Tibial nerve (tissue), 4 donors: ENCODE data around the gene ASTN2.

ENCODE experiments used
- CTCF ChIP-seq, 5 experiments: fragments of 200-600 bp in 3 of 5; fragments of 450-650 bp in 2 of 5; sonication (generic) in 3 of 5; IDR thresholded peaks; one replicate each; pipeline ENCODE4 v1.5.1; 2016 to 2019; ENCODE audit warnings: antibody characterized with exemption in 5 of 5, mild to moderate bottlenecking in 3 of 5, moderate library complexity in 2 of 5
- EP300 ChIP-seq, 2 donors: sonication (generic); formaldehyde crosslinking; IDR thresholded peaks; one replicate each; pipeline ENCODE4 v1.6.1; 2017; ENCODE audit warnings: antibody characterized with exemption in 2 of 2, mild to moderate bottlenecking in 1 of 2
- POLR2A ChIP-seq, 2 donors: fragments of 450-650 bp; IDR thresholded peaks; one replicate each; pipeline ENCODE4 v1.6.1; 2017; ENCODE audit warnings: antibody characterized with exemption in 2 of 2, mild to moderate bottlenecking in 2 of 2, moderate library complexity in 2 of 2

- no peak for TF ChIP-seq POLR2A (IDR thresholded peaks at IDR 0.05)
- TF ChIP-seq CTCF (IDR thresholded peaks at IDR 0.05): no peak
- no peak for TF ChIP-seq EP300 (IDR thresholded peaks at IDR 0.05)
Observed at GRCh38 chr9:116883676-116884075, 531.2 kb downstream of the ASTN2 start.
